Activated CD4-positive, alpha-beta T cell treated with anti-CD3 and anti-CD28 coated beads, Interleukin-2, amount 10 ng/mL, durations not matched to agents 24 days and 14 days (primary cell): ENCODE results near the gene FARP2. TPM values are rescaled to one million over a fixed set of nuclear protein-coding genes. Genes with fewer than 3 reads are reported as not detected.
"Not testable (repeated sequence)": the region's sequence is repeated elsewhere in the genome, so short reads cannot be mapped to it uniquely, and the experiment has no call there.

Experiments
- DNase-seq: peaks from one replicate; pipeline ENCODE4 v3.0.0; 2022
- H3K27ac Mint-ChIP-seq: one replicate; pipeline ENCODE4 v1.8.0; 2022; ENCODE audit warnings: mild to moderate bottlenecking, mixed read lengths
- H3K27me3 Mint-ChIP-seq: one replicate; pipeline ENCODE4 v1.8.0; 2022; ENCODE audit warnings: mixed read lengths
- H3K36me3 Mint-ChIP-seq: one replicate; pipeline ENCODE4 v1.8.0; 2022; ENCODE audit warnings: low read depth, mild to moderate bottlenecking, mixed read lengths
- H3K4me1 Mint-ChIP-seq: one replicate; pipeline ENCODE4 v1.8.0; 2021; ENCODE audit warnings: mixed read lengths
- H3K4me3 Mint-ChIP-seq: one replicate; pipeline ENCODE4 v1.8.0; 2022; ENCODE audit warnings: mild to moderate bottlenecking, moderate library complexity, mixed read lengths
- H3K9me3 Mint-ChIP-seq: one replicate; pipeline ENCODE4 v1.8.0; 2021; ENCODE audit warnings: mixed read lengths
- intact Hi-C: fragments of 100-400 bp; cut with micrococcal nuclease; formaldehyde crosslinking; loops from one replicate; pipeline ENCODE4 v1.15.1; 2023
- total RNA-seq: library from RNA; stranded (reverse); gene quantifications from 2 replicates; pipeline ENCODE4 v1.2.3, GENCODE V29; 2022

Gene FARP2
- total RNA-seq, 1 donor from 2014 or later: 36.5 TPM

- Mint-ChIP-seq H3K27ac (no peak overlapping the region), H3K27me3 (no peaks in the 10 kb centered on the region), H3K36me3 (peaks cover 4% of the 10 kb centered on the region), H3K4me1 (peaks cover 3% of the 10 kb centered on the region), H3K4me3 (no peak overlapping the region), H3K9me3 (no peaks in the 10 kb centered on the region)
- DNase-seq: no peak
- intact Hi-C loops: loop anchor here (10.0 kb wide), 1 partner anchor 113 kb away; no protein-coding TSS in a partner anchor
These were observed 145.5 kb downstream of the FARP2 start for GRCh38 chr2:241501551-241501950.

- Mint-ChIP-seq H3K9me3 (no peaks in the 10 kb centered on the region), H3K27ac (no peak overlapping the region), H3K4me1 (peaks cover 7% of the 10 kb centered on the region), H3K36me3 (peaks cover 2% of the 10 kb centered on the region), H3K4me3 (no peak overlapping the region), H3K27me3 (no peaks in the 10 kb centered on the region)
- intact Hi-C loops: loop anchor here (10.0 kb wide), 1 partner anchor 113 kb away; no protein-coding TSS in a partner anchor
- DNase-seq: no peak
These were observed 146.2 kb downstream of the FARP2 start for GRCh38 chr2:241502281-241502680.

GRCh38 chr2:241503776-241504392 is 147.8 kb downstream of the FARP2 start:
- H3K36me3 Mint-ChIP-seq: peaks cover 1% of the 10 kb centered on the region
- no peaks in the 10 kb centered on the region for H3K27me3 Mint-ChIP-seq
- H3K4me1 Mint-ChIP-seq: peaks cover 7% of the 10 kb centered on the region
- DNase-seq: no peak
- intact Hi-C loops: loop anchor here (10.0 kb wide), 1 partner anchor 111 kb away; no protein-coding TSS in a partner anchor
- no peak overlapping the region for H3K27ac Mint-ChIP-seq
- no peak overlapping the region for H3K4me3 Mint-ChIP-seq
- H3K9me3 Mint-ChIP-seq: no peaks in the 10 kb centered on the region

GRCh38 chr2:241505086-241505780 is 149.1 kb downstream of the FARP2 start:
- no peak overlapping the region for H3K27ac Mint-ChIP-seq

GRCh38 chr2:241505781-241506201 is 149.7 kb downstream of the FARP2 start:
- Mint-ChIP-seq H3K4me3 (no peak overlapping the region), H3K36me3 (peaks cover 1% of the 10 kb centered on the region), H3K27ac (no peak overlapping the region), H3K9me3 (no peaks in the 10 kb centered on the region), H3K4me1 (peaks cover 13% of the 10 kb centered on the region), H3K27me3 (no peaks in the 10 kb centered on the region)
- no peak for DNase-seq
- intact Hi-C loops: loop anchor here (5.0 to 10.0 kb wide), 2 partner anchors 109 to 918 kb away; partner anchors contain the start of gene CAPN10

More at GRCh38 chr2:241505086-241505780, 149.1 kb downstream of the FARP2 start:
- no peak overlapping the region for H3K4me3 Mint-ChIP-seq
- no peak for DNase-seq
- peaks cover 1% of the 10 kb centered on the region for H3K36me3 Mint-ChIP-seq
- no peaks in the 10 kb centered on the region for H3K27me3 Mint-ChIP-seq
- no peaks in the 10 kb centered on the region for H3K9me3 Mint-ChIP-seq
- peaks cover 13% of the 10 kb centered on the region for H3K4me1 Mint-ChIP-seq
- intact Hi-C loops: loop anchor here (5.0 to 10.0 kb wide), 2 partner anchors 110 to 918 kb away; partner anchors contain the start of gene CAPN10

- not testable (repeated sequence) for H3K36me3 Mint-ChIP-seq, DNase-seq, H3K27ac Mint-ChIP-seq, H3K9me3 Mint-ChIP-seq, H3K27me3 Mint-ChIP-seq, H3K4me3 Mint-ChIP-seq
- H3K4me1 Mint-ChIP-seq: peaks cover 13% of the 10 kb centered on the region
- intact Hi-C loops: loop anchor here (5.0 to 10.0 kb wide), 2 partner anchors 108 to 919 kb away; partner anchors contain the start of gene CAPN10
These were observed 150.2 kb downstream of the FARP2 start for GRCh38 chr2:241506317-241506716.

- Mint-ChIP-seq H3K9me3 (no peaks in the 10 kb centered on the region), H3K27ac (peak overlapping the region; percentile 56), H3K4me3 (peak overlapping the region; percentile 87), H3K36me3 (peaks cover 1% of the 10 kb centered on the region), H3K27me3 (peaks cover 3% of the 10 kb centered on the region), H3K4me1 (peaks cover 13% of the 10 kb centered on the region)
- intact Hi-C loops: loop anchor here (5.0 to 10.0 kb wide), 2 partner anchors 108 to 920 kb away; partner anchors contain the start of gene CAPN10
- DNase-seq: peak; percentile 57
These were observed 150.8 kb downstream of the FARP2 start for GRCh38 chr2:241506793-241507429.

GRCh38 chr2:241507430-241508239 is 151.6 kb downstream of the FARP2 start:
- intact Hi-C loops: loop anchor here (1.0 to 10.0 kb wide), 9 partner anchors 34 to 947 kb away; partner anchors contain the start of genes ATG4B, CAPN10, DUSP28 and FARP2
- Mint-ChIP-seq H3K4me1 (peaks cover 13% of the 10 kb centered on the region), H3K27me3 (peaks cover 7% of the 10 kb centered on the region), H3K9me3 (no peaks in the 10 kb centered on the region), H3K36me3 (peaks cover 1% of the 10 kb centered on the region), H3K4me3 (peak overlapping the region; percentile 87), H3K27ac (peak overlapping the region; percentile 56)
- DNase-seq: peak; percentile 78

- DNase-seq: peak; percentile 99
- Mint-ChIP-seq H3K27me3 (peaks cover 7% of the 10 kb centered on the region), H3K36me3 (peaks cover 1% of the 10 kb centered on the region), H3K27ac (peak within 1 kb of the TSS; percentile 72), H3K9me3 (no peaks in the 10 kb centered on the region), H3K4me3 (peak within 1 kb of the TSS; percentile 87), H3K4me1 (peaks cover 13% of the 10 kb centered on the region)
- intact Hi-C loops: loop anchor here (1.0 to 10.0 kb wide), 9 partner anchors 33 to 948 kb away; partner anchors contain the start of genes ATG4B, CAPN10, DUSP28 and FARP2
These were observed 152.4 kb downstream of the FARP2 start, which contains the start of gene STK25 for GRCh38 chr2:241508240-241509154. Gene STK25 (minus strand): TSS chr2:241508584. CDS start chr2:241508035, 549 bp downstream.

GRCh38 chr2:241509155-241509784 is 153.2 kb downstream of the FARP2 start:
- peak overlapping the region; percentile 67 for H3K27ac Mint-ChIP-seq
- intact Hi-C loops: loop anchor here (2.0 to 10.0 kb wide), 3 partner anchors 106 to 948 kb away; partner anchors contain the start of genes CAPN10 and DUSP28
- H3K36me3 Mint-ChIP-seq: no peaks in the 10 kb centered on the region
- H3K9me3 Mint-ChIP-seq: no peaks in the 10 kb centered on the region
- no peak for DNase-seq
- H3K4me3 Mint-ChIP-seq: peak overlapping the region; percentile 78
- peaks cover 13% of the 10 kb centered on the region for H3K4me1 Mint-ChIP-seq
- H3K27me3 Mint-ChIP-seq: peaks cover 7% of the 10 kb centered on the region

- H3K4me1 Mint-ChIP-seq: peaks cover 25% of the 10 kb centered on the region
- no peaks in the 10 kb centered on the region for H3K36me3 Mint-ChIP-seq
- H3K4me3 Mint-ChIP-seq: no peak overlapping the region
- DNase-seq: no peak
- H3K9me3 Mint-ChIP-seq: no peaks in the 10 kb centered on the region
- H3K27ac Mint-ChIP-seq: no peak overlapping the region
- peaks cover 7% of the 10 kb centered on the region for H3K27me3 Mint-ChIP-seq
- intact Hi-C loops: no loop called here
These were observed 155.1 kb downstream of the FARP2 start for GRCh38 chr2:241511091-241511741.
